Breast epithelium (tissue), 3 donors: ENCODE data around the gene TECR.

Source experiments
- POLR2A ChIP-seq: fragments of 450-650 bp; IDR thresholded peaks from one replicate; pipeline ENCODE4 v1.6.1; 2016; ENCODE audit warnings: antibody characterized with exemption, mild to moderate bottlenecking, moderate library complexity
- TF ChIP-seq, protein P1 (sequence below), 3 donors: fragments of 450-650 bp; IDR thresholded peaks; one replicate each; pipeline ENCODE4 v1.5.1; 2016 to 2017; ENCODE audit warnings: antibody characterized with exemption in 3 of 3, mild to moderate bottlenecking in 3 of 3, moderate library complexity in 3 of 3

DNA sequence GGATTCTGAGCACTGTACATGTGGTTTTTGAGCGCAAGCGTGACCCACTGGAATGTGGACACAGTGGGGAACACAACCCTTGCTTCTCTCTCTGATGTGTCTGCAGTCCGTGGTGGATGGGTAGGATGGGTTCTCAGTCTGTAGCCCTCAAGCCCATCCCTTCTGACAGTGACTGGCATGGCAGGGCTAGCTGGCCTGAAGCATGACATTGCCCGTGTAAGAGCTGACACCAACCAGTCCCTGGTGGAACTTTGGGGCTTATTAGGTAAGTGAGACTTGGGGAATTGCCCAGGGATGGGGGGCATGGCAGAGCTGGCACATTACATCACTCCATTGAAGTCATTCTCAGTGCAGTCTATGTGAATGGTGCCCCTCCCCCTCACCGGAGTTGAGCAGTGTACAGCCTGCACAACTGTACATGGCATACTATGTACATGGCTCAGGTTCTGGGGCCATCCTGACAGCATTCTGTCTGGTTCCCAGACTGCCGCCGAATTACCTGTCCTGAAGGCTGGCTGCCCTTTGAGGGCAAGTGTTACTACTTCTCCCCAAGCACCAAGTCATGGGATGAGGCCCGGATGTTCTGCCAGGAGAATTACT, 70.3 kb downstream of the TECR start:
- TF ChIP-seq, protein P1, sequence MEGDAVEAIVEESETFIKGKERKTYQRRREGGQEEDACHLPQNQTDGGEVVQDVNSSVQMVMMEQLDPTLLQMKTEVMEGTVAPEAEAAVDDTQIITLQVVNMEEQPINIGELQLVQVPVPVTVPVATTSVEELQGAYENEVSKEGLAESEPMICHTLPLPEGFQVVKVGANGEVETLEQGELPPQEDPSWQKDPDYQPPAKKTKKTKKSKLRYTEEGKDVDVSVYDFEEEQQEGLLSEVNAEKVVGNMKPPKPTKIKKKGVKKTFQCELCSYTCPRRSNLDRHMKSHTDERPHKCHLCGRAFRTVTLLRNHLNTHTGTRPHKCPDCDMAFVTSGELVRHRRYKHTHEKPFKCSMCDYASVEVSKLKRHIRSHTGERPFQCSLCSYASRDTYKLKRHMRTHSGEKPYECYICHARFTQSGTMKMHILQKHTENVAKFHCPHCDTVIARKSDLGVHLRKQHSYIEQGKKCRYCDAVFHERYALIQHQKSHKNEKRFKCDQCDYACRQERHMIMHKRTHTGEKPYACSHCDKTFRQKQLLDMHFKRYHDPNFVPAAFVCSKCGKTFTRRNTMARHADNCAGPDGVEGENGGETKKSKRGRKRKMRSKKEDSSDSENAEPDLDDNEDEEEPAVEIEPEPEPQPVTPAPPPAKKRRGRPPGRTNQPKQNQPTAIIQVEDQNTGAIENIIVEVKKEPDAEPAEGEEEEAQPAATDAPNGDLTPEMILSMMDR (IDR thresholded peaks at IDR 0.05) = no peak
- no peak for TF ChIP-seq POLR2A
